Liver (tissue), 9 donors: ENCODE measurements around the gene THAP3. TPM values are rescaled to one million over a fixed set of nuclear protein-coding genes. Genes with fewer than 3 reads are reported as not detected.

Experiments used
- DNase-seq: peaks from one replicate; pipeline ENCODE4 v3.0.0-alpha.2; 2017; ENCODE audit warnings: low spot score
- H3K27ac ChIP-seq, 2 donors: one replicate each; pipeline ENCODE4 v1.7.0; 2013; ENCODE audit warnings: inconsistent platforms in 2 of 2, low read length in 2 of 2, control low read depth in 1 of 2, low read depth in 1 of 2, mild to moderate bottlenecking in 1 of 2
- H3K27me3 ChIP-seq, 4 donors: one replicate each; pipeline versions ENCODE4 v1.6.1 to v1.7.0; 2013; ENCODE audit warnings: low read length in 3 of 4, inconsistent platforms in 1 of 4, mild to moderate bottlenecking in 1 of 4, moderate library complexity in 1 of 4; ENCODE audit not compliant: control insufficient read depth in 4 of 4, insufficient read depth in 4 of 4
- H3K36me3 ChIP-seq, 4 donors: one replicate each; pipeline versions ENCODE4 v1.6.1 to v1.7.0; 2013; ENCODE audit warnings: low read length in 3 of 4, mild to moderate bottlenecking in 3 of 4, low read depth in 1 of 4, moderate library complexity in 1 of 4; ENCODE audit not compliant: control insufficient read depth in 4 of 4, insufficient read depth in 3 of 4
- H3K4me1 ChIP-seq, 4 donors: one replicate each; pipeline versions ENCODE4 v1.6.1 to v1.7.0; 2013; ENCODE audit warnings: low read length in 3 of 4, mild to moderate bottlenecking in 3 of 4, moderate library complexity in 1 of 4; ENCODE audit not compliant: control insufficient read depth in 4 of 4, insufficient read depth in 4 of 4
- H3K4me3 ChIP-seq, 3 donors: one replicate each; pipeline versions ENCODE4 v1.6.1 to v1.7.0; 2013; ENCODE audit warnings: low read length in 3 of 3, control low read depth in 1 of 3, low read depth in 1 of 3, mild to moderate bottlenecking in 1 of 3
- H3K9ac ChIP-seq, 2 donors: one replicate each; pipeline ENCODE4 v1.7.0; 2013; ENCODE audit warnings: low read length in 2 of 2, mild to moderate bottlenecking in 2 of 2, moderate library complexity in 2 of 2, control low read depth in 1 of 2, low read depth in 1 of 2
- H3K9me3 ChIP-seq, 4 donors: one replicate each; pipeline versions ENCODE4 v1.6.1 to v1.7.0; 2013; ENCODE audit warnings: low read length in 3 of 4; ENCODE audit not compliant: control insufficient read depth in 4 of 4
- ATF3 ChIP-seq: IDR thresholded peaks from 2 replicates; pipeline ENCODE4 v1.6.1; 2016; ENCODE audit warnings: antibody characterized with exemption
- FOXA1 ChIP-seq: IDR thresholded peaks from 2 replicates; pipeline ENCODE4 v1.6.1; 2016; ENCODE audit warnings: antibody characterized with exemption
- FOXA2 ChIP-seq: IDR thresholded peaks from 2 replicates; pipeline ENCODE4 v1.6.1; 2016; ENCODE audit warnings: antibody characterized with exemption
- GABPA ChIP-seq, 2 donors: IDR thresholded peaks in 1 of 2; conservative IDR thresholded peaks in 1 of 2; 2 replicates each; pipeline ENCODE4 v1.6.1; 2016; ENCODE audit warnings: antibody characterized with exemption in 2 of 2, mild to moderate bottlenecking in 1 of 2, moderate library complexity in 1 of 2
- HNF4A ChIP-seq, 2 donors: conservative IDR thresholded peaks; 2 replicates each; pipeline ENCODE4 v1.6.1; 2016; ENCODE audit warnings: antibody characterized with exemption in 2 of 2, mild to moderate bottlenecking in 2 of 2
- HNF4G ChIP-seq: IDR thresholded peaks from 2 replicates; pipeline ENCODE4 v1.6.1; 2016; ENCODE audit warnings: antibody characterized with exemption
- JUND ChIP-seq, 2 donors: IDR thresholded peaks; 2 replicates each; pipeline ENCODE4 v1.6.1; 2016; ENCODE audit warnings: antibody characterized with exemption in 2 of 2
- NR2F2 ChIP-seq: IDR thresholded peaks from 2 replicates; pipeline ENCODE4 v1.6.1; 2016; ENCODE audit warnings: antibody characterized with exemption
- RAD21 ChIP-seq, 2 donors: IDR thresholded peaks; 2 replicates each; pipeline ENCODE4 v1.6.1; 2016; ENCODE audit warnings: antibody characterized with exemption in 2 of 2, mild to moderate bottlenecking in 2 of 2
- REST ChIP-seq: IDR thresholded peaks from 2 replicates; pipeline ENCODE4 v1.6.1; 2016; ENCODE audit warnings: antibody characterized with exemption, mild to moderate bottlenecking
- RXRA ChIP-seq, 2 donors: IDR thresholded peaks; 2 replicates each; pipeline ENCODE4 v1.6.1; 2017 to 2018; ENCODE audit warnings: antibody characterized with exemption in 2 of 2, mild to moderate bottlenecking in 1 of 2
- SP1 ChIP-seq: IDR thresholded peaks from 2 replicates; pipeline ENCODE4 v1.6.1; 2018; ENCODE audit warnings: antibody characterized with exemption, mild to moderate bottlenecking
- TAF1 ChIP-seq: conservative IDR thresholded peaks from 2 replicates; pipeline ENCODE4 v1.6.1; 2016; ENCODE audit warnings: antibody characterized with exemption, mild to moderate bottlenecking
- YY1 ChIP-seq: IDR thresholded peaks from 2 replicates; pipeline ENCODE4 v1.6.1; 2016; ENCODE audit warnings: antibody characterized with exemption, mild to moderate bottlenecking
- ZBTB33 ChIP-seq: IDR thresholded peaks from 2 replicates; pipeline ENCODE4 v1.6.1; 2016; ENCODE audit warnings: antibody characterized with exemption
- WGBS: extraction: QIAGEN DNeasy Blood & Tissue Kit; methylation state at CpG from one replicate; pipeline ENCODE4 v1.1.7; 2013; 5-methylcytosine and 5-hydroxymethylcytosine counted together
- polyA plus RNA-seq, 2 donors: library from polyadenylated mRNA; stranded (reverse) in 1 of 2; unstranded in 1 of 2; fragments of 200-250 nt in 1 of 2; fragments of >200 nt in 1 of 2; fragmentation: Nextera tagmentation in 1 of 2; extraction: Ambion mirVana in 1 of 2; gene quantifications; one replicate each; pipeline versions ENCODE4 v1.2.1 to v1.2.3, GENCODE V29; 2013 to 2015
- total RNA-seq, 2 donors: library from RNA; depleted of rRNA; stranded (reverse); fragments of >200 nt; gene quantifications; one replicate each; pipeline ENCODE4 v1.2.3, GENCODE V29; 2014
- TF ChIP-seq, protein P1 (sequence below): IDR thresholded peaks from 2 replicates; pipeline ENCODE4 v1.6.1; 2016; ENCODE audit warnings: antibody characterized with exemption
- TF ChIP-seq, protein P2 (sequence below): fragments of 150-350 bp; IDR thresholded peaks from 2 replicates; pipeline ENCODE4 v1.5.1; 2017; ENCODE audit warnings: improper control_type of control experiment, low read depth, low read length; ENCODE audit not compliant: missing input control
- donor health status: healthy.
- donor health status: healthy.
- donor health status: healthy.
- donor health status: healthy.
- donor health status: healthy.

The THAP3 gene
- total and polyA plus RNA-seq, 4 donors, result 7.2 to 10.2 (median 8.6) TPM

- TF ChIP-seq FOXA2 (peak; percentile 82), GABPA (IDR thresholded peaks at IDR 0.05 in 1 of 2, conservative IDR thresholded peaks at IDR 0.05 in 1 of 2) (no peak), TAF1 (no peak), HNF4A (conservative IDR thresholded peaks at IDR 0.05) (peak; percentile 95 to 97), SP1 (peak; percentile 74), ATF3 (no peak), HNF4G (peak; percentile 90), NR2F2 (no peak), ZBTB33 (no peak), YY1 (peak; percentile 25), JUND (IDR thresholded peaks at IDR 0.05) (peak in 1 of 2 donors; percentile 35), RAD21 (IDR thresholded peaks at IDR 0.05) (no peak), FOXA1 (peak; percentile 36), RXRA (IDR thresholded peaks at IDR 0.05) (peak; percentile 45 to 53), REST (peak; percentile 72)
- TF ChIP-seq, protein P1, sequence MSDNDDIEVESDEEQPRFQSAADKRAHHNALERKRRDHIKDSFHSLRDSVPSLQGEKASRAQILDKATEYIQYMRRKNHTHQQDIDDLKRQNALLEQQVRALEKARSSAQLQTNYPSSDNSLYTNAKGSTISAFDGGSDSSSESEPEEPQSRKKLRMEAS, result peak; percentile 14
- TF ChIP-seq, protein P2, sequence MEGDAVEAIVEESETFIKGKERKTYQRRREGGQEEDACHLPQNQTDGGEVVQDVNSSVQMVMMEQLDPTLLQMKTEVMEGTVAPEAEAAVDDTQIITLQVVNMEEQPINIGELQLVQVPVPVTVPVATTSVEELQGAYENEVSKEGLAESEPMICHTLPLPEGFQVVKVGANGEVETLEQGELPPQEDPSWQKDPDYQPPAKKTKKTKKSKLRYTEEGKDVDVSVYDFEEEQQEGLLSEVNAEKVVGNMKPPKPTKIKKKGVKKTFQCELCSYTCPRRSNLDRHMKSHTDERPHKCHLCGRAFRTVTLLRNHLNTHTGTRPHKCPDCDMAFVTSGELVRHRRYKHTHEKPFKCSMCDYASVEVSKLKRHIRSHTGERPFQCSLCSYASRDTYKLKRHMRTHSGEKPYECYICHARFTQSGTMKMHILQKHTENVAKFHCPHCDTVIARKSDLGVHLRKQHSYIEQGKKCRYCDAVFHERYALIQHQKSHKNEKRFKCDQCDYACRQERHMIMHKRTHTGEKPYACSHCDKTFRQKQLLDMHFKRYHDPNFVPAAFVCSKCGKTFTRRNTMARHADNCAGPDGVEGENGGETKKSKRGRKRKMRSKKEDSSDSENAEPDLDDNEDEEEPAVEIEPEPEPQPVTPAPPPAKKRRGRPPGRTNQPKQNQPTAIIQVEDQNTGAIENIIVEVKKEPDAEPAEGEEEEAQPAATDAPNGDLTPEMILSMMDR, result no peak
- peak; percentile 54 for DNase-seq
- Histone ChIP-seq H3K9me3 (no peaks in the 10 kb centered on the region), H3K4me1 (peaks cover 18 to 63% (median 45%) of the 10 kb centered on the region in 4 donors), H3K9ac (no peak overlapping the region), H3K27me3 (no peaks in the 10 kb centered on the region), H3K36me3 (peaks cover 0 to 4% (median 0%) of the 10 kb centered on the region in 4 donors), H3K4me3 (no peak overlapping the region), H3K27ac (peak overlapping the region; percentile 51 to 59)
- WGBS, result 29% methylated on average over 1 of the region's 1 CpG
Observed at GRCh38 chr1:6582370-6582769, 42.3 kb upstream of the THAP3 start.
